ENCODE results near the gene SLC16A12. TPM values are rescaled to one million over a fixed set of nuclear protein-coding genes. Genes with fewer than 3 reads are reported as not detected.
"Not testable (repeated sequence)": the region's sequence is repeated elsewhere in the genome, so short reads cannot be mapped to it uniquely, and the experiment has no call there.

Gene SLC16A12
- total and polyA plus RNA-seq, 2 of the 13 experiments (the other 11 are each of a cell fraction or from before 2014, with no cell fraction given) = 0.02 TPM; not detected in 1

- no TSS peak for BruUV-seq (replicated peaks)
- H3K4me2 ChIP-seq (ENCODE audit: low read depth, low read length) = no peak overlapping the region
- H3K4me1 ChIP-seq (ENCODE audit: insufficient read depth, low read length) = no peaks in the 10 kb centered on the region
- ATAC-seq (no peak), DNase-seq (ENCODE audit: low spot score) (no peak), FAIRE-seq (no peak)
- H3K27me3 ChIP-seq (ENCODE audit: control insufficient read depth in 1 of 2, insufficient read depth in 2 of 2, low read length in 2 of 2) = no peaks in the 10 kb centered on the region
- intact Hi-C loops (cut with micrococcal nuclease; ENCODE audit: unreplicated experiment) = loop anchor here (5.0 kb wide), 1 partner anchor 71 kb away; no protein-coding TSS in a partner anchor
- no peak overlapping the region for H3K4me3 ChIP-seq (replicated peaks in 1 of 3; ENCODE audit: insufficient read depth in 1 of 3, low read depth in 2 of 3, low read length in 3 of 3)
- H3K9me3 ChIP-seq (ENCODE audit: low read length) = no peaks in the 10 kb centered on the region
- no peaks in the 10 kb centered on the region for H3K36me3 ChIP-seq (replicated peaks in 1 of 2; ENCODE audit: control insufficient read depth in 1 of 2, insufficient read depth in 2 of 2, low read length in 2 of 2)
- in situ Hi-C loops (cut with HindIII; ENCODE audit: extremely low pct_ligation_motif_present, low pct_unique_long_range_greater_than_20kb) = no loop called here
- WGBS (ENCODE audit: low lambda C conversion rate) = 60% methylated on average over 6 of the region's 6 CpGs
- TF ChIP-seq WIZ (CRISPR knock-in tag; IDR thresholded peaks at IDR 0.05) (no peak), ZNF724P (CRISPR knock-in tag; IDR thresholded peaks at IDR 0.05; ENCODE audit: borderline replicate concordance) (no peak), HOXA3 (CRISPR knock-in tag; IDR thresholded peaks at IDR 0.05) (no peak), ATF3 (CRISPR knock-in tag; IDR thresholded peaks at IDR 0.05) (no peak)
- H4K20me1 ChIP-seq (ENCODE audit: insufficient read depth, low read length) = no peaks in the 10 kb centered on the region
- no peak overlapping the region for H3K27ac ChIP-seq (ENCODE audit: extremely low read length, insufficient read depth, low read length)
- CTCF ChIA-PET (ENCODE audit: low intra/inter-chr PET ratio, low total read pairs) = no interaction called here
- H3K9ac ChIP-seq (ENCODE audit: insufficient read depth, low read depth, low read length) = no peak overlapping the region
- H3K79me2 ChIP-seq (ENCODE audit: insufficient read depth, low read length) = no peaks in the 10 kb centered on the region
- POLR2A ChIA-PET = no interaction called here
- no peak overlapping the region for H2AFZ ChIP-seq (ENCODE audit: low read length)
Measured at GRCh38 chr10:89548673-89549072, 13.3 kb upstream of the SLC16A12 start.

- Histone ChIP-seq H3K27me3 (ENCODE audit: control insufficient read depth in 1 of 2, insufficient read depth in 2 of 2, low read length in 2 of 2) (no peaks in the 10 kb centered on the region), H2AFZ (ENCODE audit: low read length) (no peak overlapping the region), H3K9ac (ENCODE audit: insufficient read depth, low read depth, low read length) (no peak overlapping the region), H3K27ac (ENCODE audit: extremely low read length, insufficient read depth, low read length) (no peak overlapping the region), H3K36me3 (replicated peaks in 1 of 2; ENCODE audit: control insufficient read depth in 1 of 2, insufficient read depth in 2 of 2, low read length in 2 of 2) (no peaks in the 10 kb centered on the region), H4K20me1 (ENCODE audit: insufficient read depth, low read length) (no peaks in the 10 kb centered on the region), H3K79me2 (ENCODE audit: insufficient read depth, low read length) (no peaks in the 10 kb centered on the region), H3K4me2 (ENCODE audit: low read depth, low read length) (no peak overlapping the region), H3K9me3 (ENCODE audit: low read length) (no peaks in the 10 kb centered on the region), H3K4me3 (replicated peaks in 1 of 3; ENCODE audit: insufficient read depth in 1 of 3, low read depth in 2 of 3, low read length in 3 of 3) (no peak overlapping the region), H3K4me1 (ENCODE audit: insufficient read depth, low read length) (no peaks in the 10 kb centered on the region)
- intact Hi-C loops (cut with micrococcal nuclease; ENCODE audit: unreplicated experiment) = loop anchor here (5.0 kb wide), 1 partner anchor 71 kb away; no protein-coding TSS in a partner anchor
- ChIA-PET POLR2A (no interaction called here), CTCF (ENCODE audit: low intra/inter-chr PET ratio, low total read pairs) (no interaction called here)
- ATAC-seq (peak; percentile 79), DNase-seq (ENCODE audit: low spot score) (no peak), FAIRE-seq (no peak)
- in situ Hi-C loops (cut with HindIII; ENCODE audit: extremely low pct_ligation_motif_present, low pct_unique_long_range_greater_than_20kb) = no loop called here
- no peak for TF ChIP-seq SOX6 (IDR thresholded peaks at IDR 0.05)
- peak; percentile 34; the same call in 1 of the 2 replicates for TF ChIP-seq SOX6 (CRISPR knock-in tag; IDR thresholded peaks at IDR 0.05)
- TF ChIP-seq ONECUT2 (CRISPR knock-in tag; IDR thresholded peaks at IDR 0.05) = peak; percentile 70; the same call in 1 of the 2 replicates
- no peak for TF ChIP-seq ZNF605 (CRISPR knock-in tag; IDR thresholded peaks at IDR 0.05)
- TF ChIP-seq SALL1 (CRISPR knock-in tag; IDR thresholded peaks at IDR 0.05) = peak; percentile 10; the same call in 1 of the 2 replicates
- no peak for TF ChIP-seq ZNF616 (CRISPR knock-in tag; IDR thresholded peaks at IDR 0.05; ENCODE audit: low read depth)
- WGBS (ENCODE audit: low lambda C conversion rate) = 16% methylated on average over 2 of the region's 2 CpGs
- no TSS peak for BruUV-seq (replicated peaks)
Measured at GRCh38 chr10:89547853-89548513, 12.6 kb upstream of the SLC16A12 start.

- POLR2A ChIA-PET; H3K36me3 ChIP-seq (replicated peaks in 1 of 2; ENCODE audit: control insufficient read depth in 1 of 2, insufficient read depth in 2 of 2, low read length in 2 of 2); H3K27me3 ChIP-seq (ENCODE audit: control insufficient read depth in 1 of 2, insufficient read depth in 2 of 2, low read length in 2 of 2); DNase-seq (ENCODE audit: low spot score); CTCF ChIA-PET (ENCODE audit: low intra/inter-chr PET ratio, low total read pairs); H4K20me1 ChIP-seq (ENCODE audit: insufficient read depth, low read length); H2AFZ ChIP-seq (ENCODE audit: low read length); H3K27ac ChIP-seq (ENCODE audit: extremely low read length, insufficient read depth, low read length); H3K4me3 ChIP-seq (replicated peaks in 1 of 3; ENCODE audit: insufficient read depth in 1 of 3, low read depth in 2 of 3, low read length in 3 of 3); H3K79me2 ChIP-seq (ENCODE audit: insufficient read depth, low read length); H3K9ac ChIP-seq (ENCODE audit: insufficient read depth, low read depth, low read length); in situ Hi-C loops (cut with HindIII; ENCODE audit: extremely low pct_ligation_motif_present, low pct_unique_long_range_greater_than_20kb); FAIRE-seq; H3K4me1 ChIP-seq (ENCODE audit: insufficient read depth, low read length); H3K9me3 ChIP-seq (ENCODE audit: low read length); H3K4me2 ChIP-seq (ENCODE audit: low read depth, low read length); ATAC-seq; BruUV-seq (replicated peaks): not testable (repeated sequence)
- WGBS (ENCODE audit: low lambda C conversion rate) = 100% methylated on average over 1 of the region's 1 CpG
- intact Hi-C loops (cut with micrococcal nuclease; ENCODE audit: unreplicated experiment) = loop anchor here (5.0 kb wide), 1 partner anchor 69 kb away; no protein-coding TSS in a partner anchor
Measured at GRCh38 chr10:89546651-89547050, 11.3 kb upstream of the SLC16A12 start.
